Lung (tissue), 12 donors: ENCODE results near the gene GH1. TPM values are rescaled to one million over a fixed set of nuclear protein-coding genes. Genes with fewer than 3 reads are reported as not detected.
A peak's percentile ranks its signal among the peaks of the same experiment; 100 is the strongest.
"Not testable (repeated sequence)": the region's sequence is repeated elsewhere in the genome, so short reads cannot be mapped to it uniquely, and the experiment has no call there.

Experiments used
- ATAC-seq: fragments of 200-7000 bp; cut with Tn5 transposase; one replicate; pipeline ENCODE4 v1.9.1; 2020; ENCODE audit warnings: moderate number of reproducible peaks; ENCODE audit not compliant: insufficient read depth, low FRiP score
- DNase-seq, 3 donors: peaks; one replicate each; pipeline ENCODE4 v3.0.0-alpha.2; 2013 to 2017
- H3K27ac ChIP-seq, 2 donors: one replicate each; pipeline ENCODE4 v1.5.1; 2013; ENCODE audit warnings: mild to moderate bottlenecking in 2 of 2, moderate library complexity in 2 of 2, control low read depth in 1 of 2, inconsistent platforms in 1 of 2, low read depth in 1 of 2, low read length in 1 of 2
- H3K27me3 ChIP-seq, 3 donors: one replicate each; pipeline ENCODE4 v1.5.1; 2013; ENCODE audit warnings: low read length in 2 of 3; ENCODE audit not compliant: control insufficient read depth in 3 of 3, insufficient read depth in 3 of 3
- H3K36me3 ChIP-seq, 4 donors: one replicate each; pipeline ENCODE4 v1.5.1; 2013; ENCODE audit warnings: low read length in 4 of 4, mild to moderate bottlenecking in 1 of 4, moderate library complexity in 1 of 4; ENCODE audit not compliant: control insufficient read depth in 4 of 4, insufficient read depth in 4 of 4
- H3K4me1 ChIP-seq, 5 donors: one replicate each; pipeline ENCODE4 v1.5.1; 2013; ENCODE audit warnings: low read length in 5 of 5, mild to moderate bottlenecking in 2 of 5, moderate library complexity in 1 of 5; ENCODE audit not compliant: control insufficient read depth in 5 of 5, insufficient read depth in 5 of 5
- H3K4me3 ChIP-seq: one replicate; pipeline ENCODE4 v1.5.1; 2013; ENCODE audit warnings: mild to moderate bottlenecking, control low read depth, moderate library complexity
- H3K9ac ChIP-seq, 2 donors: one replicate each; pipeline ENCODE4 v1.5.1; 2013; ENCODE audit warnings: low read length in 2 of 2, control low read depth in 1 of 2; ENCODE audit not compliant: insufficient read depth in 1 of 2
- H3K9me3 ChIP-seq, 4 donors: one replicate each; pipeline ENCODE4 v1.5.1; 2013; ENCODE audit warnings: low read length in 3 of 4, mild to moderate bottlenecking in 1 of 4, moderate library complexity in 1 of 4; ENCODE audit not compliant: control insufficient read depth in 4 of 4, insufficient read depth in 3 of 4
- WGBS, 2 donors: extraction: QIAGEN DNeasy Blood & Tissue Kit; methylation state at CpG; one replicate each; pipeline ENCODE4 v1.1.7; 2013; 5-methylcytosine and 5-hydroxymethylcytosine counted together
- polyA plus RNA-seq, 2 donors: library from polyadenylated mRNA; stranded (reverse); fragments of 200-250 nt; gene quantifications; one replicate each; pipeline ENCODE4 v1.2.1, GENCODE V29; 2013
- total RNA-seq, 2 donors: library from RNA; depleted of rRNA in 1 of 2; stranded (reverse); fragments of >200 nt in 1 of 2; gene quantifications; one replicate each; pipeline ENCODE4 v1.2.1, GENCODE V29; 2014 to 2021
- TF ChIP-seq, protein P1 (sequence below): IDR thresholded peaks from 2 replicates; pipeline ENCODE4 v1.5.1; 2012; ENCODE audit warnings: mild to moderate bottlenecking; ENCODE audit errors: control extremely low read depth, extremely low read depth
- donor health status: control.
- donor health status: control.
- donor health status: Bipolar disorder and iron deficiency.
- donor health status: healthy.
- donor health status: DM: yes; HTN: yes; CAD: no.

Gene GH1
- total and polyA plus RNA-seq, 4 donors: not detected

DNA sequence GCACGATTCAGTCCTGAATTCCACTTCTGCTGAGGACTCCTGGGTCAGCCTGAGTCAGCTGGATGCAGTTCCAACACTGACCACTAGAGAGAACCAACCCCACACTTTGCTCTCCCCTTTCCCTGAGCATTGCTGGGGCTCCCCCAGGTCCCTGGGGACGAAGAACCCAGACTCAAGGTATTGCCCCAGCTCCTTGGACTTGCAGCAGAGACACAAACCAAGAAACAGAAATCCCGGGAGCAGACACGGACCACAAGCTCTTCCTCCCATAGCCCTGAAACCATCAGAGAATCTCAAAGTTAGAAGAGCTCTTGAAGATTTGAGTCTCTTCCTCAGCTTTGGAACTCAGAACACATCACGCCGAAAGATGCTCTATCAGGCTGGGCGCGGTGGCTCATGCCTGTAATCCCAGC, 678 bp upstream of the GH1 start:
- WGBS, 2 donors: 40 to 43% methylated on average over 8 of the region's 8 CpGs

DNA sequence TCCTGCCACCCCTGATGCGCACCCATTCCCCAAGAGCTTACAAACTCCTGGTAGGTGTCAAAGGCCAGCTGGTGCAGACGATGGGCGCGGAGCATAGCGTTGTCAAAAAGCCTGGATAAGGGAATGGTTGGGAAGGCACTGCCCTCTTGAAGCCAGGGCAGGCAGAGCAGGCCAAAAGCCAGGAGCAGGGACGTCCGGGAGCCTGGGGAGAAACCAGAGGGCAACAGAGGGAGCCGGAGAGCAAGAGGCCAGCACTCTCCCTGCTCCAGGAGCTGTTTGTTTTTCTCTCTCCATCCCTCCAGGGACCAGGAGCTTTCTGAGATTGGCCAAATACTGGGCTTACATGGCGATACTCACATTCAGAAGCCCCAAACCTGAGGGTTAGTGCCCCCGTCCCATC, 334 bp downstream of the GH1 start:
- Histone ChIP-seq H3K9me3 (no peaks in the 10 kb centered on the region), H3K9ac (no peak overlapping the region), H3K27me3 (no peaks in the 10 kb centered on the region), H3K4me3 (no peak overlapping the region), H3K4me1 (no peaks in the 10 kb centered on the region), H3K27ac (no peak overlapping the region), H3K36me3 (peaks cover 0 to 3% (median 0%) of the 10 kb centered on the region in 4 donors)
- 69 to 87% methylated on average over 10 of the region's 10 CpGs for WGBS, 2 donors
- no peak for DNase-seq
- no peak for ATAC-seq
- TF ChIP-seq, protein P1, sequence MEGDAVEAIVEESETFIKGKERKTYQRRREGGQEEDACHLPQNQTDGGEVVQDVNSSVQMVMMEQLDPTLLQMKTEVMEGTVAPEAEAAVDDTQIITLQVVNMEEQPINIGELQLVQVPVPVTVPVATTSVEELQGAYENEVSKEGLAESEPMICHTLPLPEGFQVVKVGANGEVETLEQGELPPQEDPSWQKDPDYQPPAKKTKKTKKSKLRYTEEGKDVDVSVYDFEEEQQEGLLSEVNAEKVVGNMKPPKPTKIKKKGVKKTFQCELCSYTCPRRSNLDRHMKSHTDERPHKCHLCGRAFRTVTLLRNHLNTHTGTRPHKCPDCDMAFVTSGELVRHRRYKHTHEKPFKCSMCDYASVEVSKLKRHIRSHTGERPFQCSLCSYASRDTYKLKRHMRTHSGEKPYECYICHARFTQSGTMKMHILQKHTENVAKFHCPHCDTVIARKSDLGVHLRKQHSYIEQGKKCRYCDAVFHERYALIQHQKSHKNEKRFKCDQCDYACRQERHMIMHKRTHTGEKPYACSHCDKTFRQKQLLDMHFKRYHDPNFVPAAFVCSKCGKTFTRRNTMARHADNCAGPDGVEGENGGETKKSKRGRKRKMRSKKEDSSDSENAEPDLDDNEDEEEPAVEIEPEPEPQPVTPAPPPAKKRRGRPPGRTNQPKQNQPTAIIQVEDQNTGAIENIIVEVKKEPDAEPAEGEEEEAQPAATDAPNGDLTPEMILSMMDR: no peak

More for the DNA sequence above, 678 bp upstream of the GH1 start:
- H3K9me3 ChIP-seq: no peaks in the 10 kb centered on the region
- DNase-seq (peak; percentile 58 to 62 (median 60)), ATAC-seq (peak; percentile 89)
- H3K27ac ChIP-seq: no peak overlapping the region
- H3K4me3 ChIP-seq: no peak overlapping the region
- no peaks in the 10 kb centered on the region for H3K4me1 ChIP-seq
- no peaks in the 10 kb centered on the region for H3K27me3 ChIP-seq
- no peak overlapping the region for H3K9ac ChIP-seq
- H3K36me3 ChIP-seq: peaks cover 0 to 3% (median 0%) of the 10 kb centered on the region in 4 donors
- TF ChIP-seq, protein P1: peak; percentile 93

DNA sequence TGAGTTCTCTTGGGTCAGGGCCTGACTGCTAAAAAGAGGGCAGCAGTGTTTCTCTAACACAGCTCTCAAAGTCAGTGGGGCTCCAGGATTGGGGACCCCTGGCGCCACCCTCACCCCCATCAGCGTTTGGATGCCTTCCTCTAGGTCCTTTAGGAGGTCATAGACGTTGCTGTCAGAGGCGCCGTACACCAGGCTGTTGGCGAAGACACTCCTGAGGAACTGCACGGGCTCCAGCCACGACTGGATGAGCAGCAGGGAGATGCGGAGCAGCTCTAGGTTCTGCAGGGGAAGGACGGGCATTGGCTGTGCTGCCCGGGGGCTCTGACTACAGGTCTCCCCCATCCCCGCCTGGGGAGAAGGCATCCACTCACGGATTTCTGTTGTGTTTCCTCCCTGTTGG, 993 bp downstream of the GH1 start:
- no peak overlapping the region for H3K4me3 ChIP-seq
- no peaks in the 10 kb centered on the region for H3K9me3 ChIP-seq
- no peak overlapping the region for H3K27ac ChIP-seq
- WGBS, 2 donors: 79 to 91% methylated on average over 13 of the region's 13 CpGs
- H3K4me1 ChIP-seq: no peaks in the 10 kb centered on the region
- ATAC-seq (no peak), DNase-seq (no peak)
- no peak overlapping the region for H3K9ac ChIP-seq
- H3K36me3 ChIP-seq: peaks cover 0 to 3% (median 0%) of the 10 kb centered on the region in 4 donors
- H3K27me3 ChIP-seq: no peaks in the 10 kb centered on the region
- TF ChIP-seq, protein P1: no peak

DNA sequence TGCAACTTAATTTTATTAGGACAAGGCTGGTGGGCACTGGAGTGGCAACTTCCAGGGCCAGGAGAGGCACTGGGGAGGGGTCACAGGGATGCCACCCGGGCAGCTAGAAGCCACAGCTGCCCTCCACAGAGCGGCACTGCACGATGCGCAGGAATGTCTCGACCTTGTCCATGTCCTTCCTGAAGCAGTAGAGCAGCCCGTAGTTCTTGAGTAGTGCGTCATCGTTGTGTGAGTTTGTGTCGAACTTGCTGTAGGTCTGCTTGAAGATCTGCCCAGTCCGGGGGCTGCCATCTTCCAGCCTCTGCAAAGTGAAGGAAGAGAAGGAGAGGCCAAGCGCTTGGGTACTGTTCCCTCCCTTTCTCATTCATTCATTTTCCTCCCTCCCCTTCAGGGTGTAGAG, 1.4 kb downstream of the GH1 start:
- H3K9ac ChIP-seq, H3K27me3 ChIP-seq, H3K4me3 ChIP-seq, ATAC-seq, H3K36me3 ChIP-seq, H3K4me1 ChIP-seq, H3K9me3 ChIP-seq, H3K27ac ChIP-seq, DNase-seq: not testable (repeated sequence)
- 89 to 90% methylated on average over 8 to 11 of the region's 11 CpGs for WGBS, 2 donors
